B cell (primary cell): ENCODE results near the gene RAI1. TPM values are rescaled to one million over a fixed set of nuclear protein-coding genes. Genes with fewer than 3 reads are reported as not detected.

ENCODE experiments used
- ATAC-seq: fragments of 200-7000 bp; cut with Tn5 transposase; one replicate; pipeline ENCODE4 v1.10.0; 2021; ENCODE audit warnings: low read depth, mild to moderate bottlenecking, moderate number of reproducible peaks, moderate library complexity
- CTCF ChIA-PET: fragments of 350-600 bp; sonication (Branson Sonifier 250); formaldehyde crosslinking; loops from one replicate; lab custom pipeline; 2021; ENCODE audit warnings: antibody characterized with exemption, inconsistent platforms; lab: Charles Lee
- POLR2A ChIA-PET: fragments of 350-600 bp; sonication (Branson Sonifier 250); formaldehyde crosslinking; loops from one replicate; lab custom pipeline; 2021; ENCODE audit warnings: antibody characterized with exemption; lab: Charles Lee
- DNase-seq: peaks from one replicate; pipeline ENCODE4 v3.0.0; 2013
- H2AFZ ChIP-seq: 2 replicates; pipeline ENCODE4 v1.6.1; 2012; ENCODE audit warnings: mild to moderate bottlenecking, low read depth, low read length; ENCODE audit not compliant: insufficient read depth, poor library complexity, severe bottlenecking
- H3K27ac ChIP-seq, 2 donors: 1 replicate in 1 of 2; 2 replicates in 1 of 2; pipeline ENCODE4 v1.5.1; 2012 to 2013; ENCODE audit warnings: low read length in 2 of 2, mild to moderate bottlenecking in 2 of 2, moderate library complexity in 1 of 2
- H3K27me3 ChIP-seq, 4 experiments: fragments of 200-600 bp in 1 of 4; sonication (generic) in 1 of 4; replicated peaks in 1 of 4; 1 replicate in 2 of 4; 2 replicates in 2 of 4; pipeline versions ENCODE4 v1.6.1 to v1.7.0; 2013 to 2016; ENCODE audit warnings: low read length in 3 of 4, mild to moderate bottlenecking in 2 of 4, mixed read lengths in 1 of 4, moderate library complexity in 1 of 4; ENCODE audit not compliant: insufficient read depth in 4 of 4, control insufficient read depth in 3 of 4; ENCODE audit errors: control extremely low read depth in 1 of 4
- H3K36me3 ChIP-seq, 2 experiments: replicated peaks in 1 of 2; 1 replicate in 1 of 2; 2 replicates in 1 of 2; pipeline versions ENCODE4 v1.6.1 to v1.7.1; 2013; ENCODE audit warnings: low read length in 1 of 2; ENCODE audit not compliant: insufficient read depth in 2 of 2, control insufficient read depth in 1 of 2; ENCODE audit errors: control extremely low read depth in 1 of 2, extremely low read depth in 1 of 2
- H3K4me1 ChIP-seq, 2 donors: fragments of 200-600 bp in 1 of 2; sonication (generic) in 1 of 2; 1 replicate in 1 of 2; 2 replicates in 1 of 2; pipeline versions ENCODE4 v1.5.1 to v1.6.1; 2013 to 2017; ENCODE audit warnings: low read length in 2 of 2; ENCODE audit not compliant: control insufficient read depth in 2 of 2, insufficient read depth in 2 of 2
- H3K4me2 ChIP-seq: replicated peaks from 2 replicates; pipeline ENCODE3; 2012; ENCODE audit warnings: mild to moderate bottlenecking, low read depth, low read length; ENCODE audit not compliant: poor library complexity, severe bottlenecking
- H3K4me3 ChIP-seq, 5 experiments: fragments of 200-600 bp in 1 of 5; sonication (generic) in 1 of 5; 1 replicate in 3 of 5; 2 replicates in 2 of 5; pipeline versions ENCODE4 v1.5.1 to v1.7.0; 2011 to 2016; ENCODE audit warnings: low read length in 4 of 5, mild to moderate bottlenecking in 4 of 5, low read depth in 2 of 5, control low read depth in 1 of 5, moderate library complexity in 1 of 5; ENCODE audit not compliant: insufficient read depth in 1 of 5; ENCODE audit errors: control extremely low read depth in 1 of 5, extremely low read depth in 1 of 5
- H3K79me2 ChIP-seq: fragments of 200-600 bp; sonication (generic); one replicate; pipeline ENCODE4 v1.6.0; 2016; ENCODE audit warnings: low read length; ENCODE audit not compliant: control insufficient read depth, insufficient read depth
- H3K9ac ChIP-seq: fragments of 200-600 bp; sonication (generic); 2 replicates; pipeline ENCODE4 v1.6.1; 2017; ENCODE audit warnings: mild to moderate bottlenecking, low read length, moderate library complexity
- H3K9me3 ChIP-seq, 3 donors: one replicate each; pipeline versions ENCODE4 v1.6.1 to v1.7.1; 2013; ENCODE audit warnings: low read length in 2 of 3; ENCODE audit not compliant: control insufficient read depth in 2 of 3, insufficient read depth in 1 of 3; ENCODE audit errors: control extremely low read depth in 1 of 3
- H4K20me1 ChIP-seq: 2 replicates; pipeline ENCODE4 v1.6.0; 2012; ENCODE audit warnings: mild to moderate bottlenecking, low read length; ENCODE audit not compliant: insufficient read depth, control insufficient read depth, poor library complexity, severe bottlenecking
- H3K27ac Mint-ChIP-seq: one replicate; pipeline ENCODE4 v1.8.0; 2021; ENCODE audit warnings: mixed read lengths
- H3K27me3 Mint-ChIP-seq: one replicate; pipeline ENCODE4 v1.8.0; 2021; ENCODE audit warnings: mixed read lengths
- H3K4me1 Mint-ChIP-seq: one replicate; pipeline ENCODE4 v1.8.0; 2021; ENCODE audit warnings: mixed read lengths
- H3K4me3 Mint-ChIP-seq: one replicate; pipeline ENCODE4 v1.8.0; 2021; ENCODE audit warnings: mixed read lengths
- H3K9me3 Mint-ChIP-seq: one replicate; pipeline ENCODE4 v1.8.0; 2022; ENCODE audit warnings: mixed read lengths; ENCODE audit not compliant: insufficient read depth
- EZH2 ChIP-seq: IDR thresholded peaks from 2 replicates; pipeline ENCODE4 v1.6.1; 2012; ENCODE audit warnings: borderline replicate concordance, low read depth, mild to moderate bottlenecking, moderate library complexity, low read length; ENCODE audit not compliant: insufficient read depth, poor library complexity, severe bottlenecking
- WGBS: methylation state at CpG from one replicate; pipeline ENCODE4 v1.1.5; 2013; ENCODE audit warnings: missing lambda C conversion rate; ENCODE audit not compliant: insufficient coverage; 5-methylcytosine and 5-hydroxymethylcytosine counted together
- intact Hi-C: fragments of 100-400 bp; cut with micrococcal nuclease; formaldehyde crosslinking; loops from one replicate; pipeline ENCODE4 v1.10.0; 2022
- polyA plus RNA-seq: library from polyadenylated mRNA; depleted of rRNA; stranded (reverse); fragments of >200 nt; gene quantifications from 2 replicates; pipeline ENCODE4 v1.2.3, GENCODE V29; 2012
- total RNA-seq, 2 donors: library from RNA; stranded (reverse); fragments of 120-200 nt in 1 of 2; gene quantifications; 1 replicate in 1 of 2; 2 replicates in 1 of 2; pipeline versions ENCODE4 v1.2.3 to v1.2.4, GENCODE V29; 2013 to 2022
- TF ChIP-seq, protein P1 (sequence below): fragments of 200-600 bp; IDR thresholded peaks from one replicate; pipeline ENCODE4 v1.8.0; 2022; ENCODE audit warnings: antibody characterized with exemption, mild to moderate bottlenecking

Gene RAI1
- total and polyA plus RNA-seq, 2 donors (not counting 1 experiment from before 2014, with no cell fraction given): 4.7 to 34.0 TPM

DNA sequence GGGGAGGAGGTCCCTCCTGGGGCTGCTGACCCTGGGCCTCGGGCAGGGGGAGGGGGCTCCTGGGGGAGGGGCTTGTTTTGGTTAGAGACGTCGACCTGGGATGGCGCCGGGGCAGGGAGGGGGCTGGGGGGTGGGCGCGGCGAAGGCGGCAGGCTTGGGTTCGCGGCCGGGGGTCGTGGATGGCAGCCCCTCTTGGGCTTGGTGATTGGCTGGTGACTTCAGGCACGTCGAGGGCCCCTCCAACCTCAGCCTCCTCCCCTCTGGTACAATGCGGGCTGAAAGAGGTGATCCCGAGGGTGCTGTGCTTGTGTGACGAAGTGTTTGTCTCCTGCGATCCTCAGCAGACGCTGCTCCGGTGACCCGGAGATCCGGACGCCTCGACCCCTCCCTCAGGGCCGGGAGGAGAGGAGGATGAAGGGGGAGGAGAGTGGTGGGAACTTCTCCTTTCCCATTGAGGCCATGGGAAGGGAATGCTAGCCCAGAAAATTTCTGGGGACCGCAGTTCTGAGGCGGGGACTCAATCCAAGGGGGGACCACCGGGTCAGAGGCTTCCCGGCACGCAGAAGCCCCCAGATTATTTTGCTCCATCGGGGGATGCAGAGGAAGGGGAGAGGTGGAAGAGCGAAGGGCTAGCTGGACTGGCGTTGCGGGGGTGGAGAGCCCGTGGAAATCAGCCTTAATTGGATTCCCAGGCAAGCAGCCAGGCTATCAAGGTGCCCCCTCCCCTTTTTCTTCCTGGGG, 43.9 kb downstream of the RAI1 start:
- intact Hi-C loops: loop anchor here (5.0 kb wide), 2 partner anchors 33 to 57 kb away; no protein-coding TSS in a partner anchor
- Histone ChIP-seq H3K4me3 (peak overlapping the region in 4 of 5 experiments; percentile 36 to 73 (median 58)), H3K79me2 (peaks cover 51% of the 10 kb centered on the region), H3K4me1 (peaks cover 19 to 42% of the 10 kb centered on the region in 2 donors), H3K9ac (peak overlapping the region; percentile 72), H3K27me3 (peaks cover 0 to 24% (median 9%) of the 10 kb centered on the region in 4 experiments), H3K36me3 (peaks cover 0 to 2% of the 10 kb centered on the region in 2 experiments), H3K4me2 (peak overlapping the region; percentile 99), H3K27ac (no peak overlapping the region), H4K20me1 (peaks cover 72% of the 10 kb centered on the region), H2AFZ (peak overlapping the region; percentile 66), H3K9me3 (no peaks in the 10 kb centered on the region)
- no peaks in the 10 kb centered on the region for H3K9me3 Mint-ChIP-seq
- H3K4me3 Mint-ChIP-seq: peak overlapping the region; percentile 94
- H3K27me3 Mint-ChIP-seq: peaks cover 23% of the 10 kb centered on the region
- peak overlapping the region; percentile 26 for H3K27ac Mint-ChIP-seq
- TF ChIP-seq, protein P1, sequence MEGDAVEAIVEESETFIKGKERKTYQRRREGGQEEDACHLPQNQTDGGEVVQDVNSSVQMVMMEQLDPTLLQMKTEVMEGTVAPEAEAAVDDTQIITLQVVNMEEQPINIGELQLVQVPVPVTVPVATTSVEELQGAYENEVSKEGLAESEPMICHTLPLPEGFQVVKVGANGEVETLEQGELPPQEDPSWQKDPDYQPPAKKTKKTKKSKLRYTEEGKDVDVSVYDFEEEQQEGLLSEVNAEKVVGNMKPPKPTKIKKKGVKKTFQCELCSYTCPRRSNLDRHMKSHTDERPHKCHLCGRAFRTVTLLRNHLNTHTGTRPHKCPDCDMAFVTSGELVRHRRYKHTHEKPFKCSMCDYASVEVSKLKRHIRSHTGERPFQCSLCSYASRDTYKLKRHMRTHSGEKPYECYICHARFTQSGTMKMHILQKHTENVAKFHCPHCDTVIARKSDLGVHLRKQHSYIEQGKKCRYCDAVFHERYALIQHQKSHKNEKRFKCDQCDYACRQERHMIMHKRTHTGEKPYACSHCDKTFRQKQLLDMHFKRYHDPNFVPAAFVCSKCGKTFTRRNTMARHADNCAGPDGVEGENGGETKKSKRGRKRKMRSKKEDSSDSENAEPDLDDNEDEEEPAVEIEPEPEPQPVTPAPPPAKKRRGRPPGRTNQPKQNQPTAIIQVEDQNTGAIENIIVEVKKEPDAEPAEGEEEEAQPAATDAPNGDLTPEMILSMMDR: no peak
- no peak for TF ChIP-seq EZH2
- DNase-seq (peak; percentile 32), ATAC-seq (no peak)
- CTCF ChIA-PET: interaction anchor here (0.7 kb wide), 1 partner anchor 467 kb away, joined by 4 read pairs; no protein-coding TSS in a partner anchor
- WGBS: 18% methylated on average over 26 of the region's 36 CpGs
- POLR2A ChIA-PET: no interaction called here
- H3K4me1 Mint-ChIP-seq: peaks cover 45% of the 10 kb centered on the region
